HFFc6 (cell line): Measurements from ENCODE around the gene ACOT6. TPM values are rescaled to one million over a fixed set of nuclear protein-coding genes. Genes with fewer than 3 reads are reported as not detected.
A peak's percentile ranks its signal among the peaks of the same experiment; 100 is the strongest.
"Not testable (repeated sequence)": the region's sequence is repeated elsewhere in the genome, so short reads cannot be mapped to it uniquely, and the experiment has no call there.

ENCODE experiments used
- DNase-seq: peaks from one replicate; pipeline ENCODE4 v3.0.0-alpha.2; 2018
- H3K27ac Mint-ChIP-seq: 2 replicates; pipeline ENCODE4 v1.8.0; 2020; ENCODE audit warnings: mild to moderate bottlenecking, mixed read lengths
- H3K27me3 Mint-ChIP-seq: 2 replicates; pipeline ENCODE4 v1.8.0; 2021; ENCODE audit warnings: mild to moderate bottlenecking, moderate library complexity, mixed read lengths; ENCODE audit not compliant: insufficient read depth
- H3K36me3 Mint-ChIP-seq: 2 replicates; pipeline ENCODE4 v1.8.0; 2021; ENCODE audit warnings: low read depth, mixed read lengths
- H3K4me1 Mint-ChIP-seq: 2 replicates; pipeline ENCODE4 v1.8.0; 2020; ENCODE audit warnings: low read depth, mixed read lengths
- H3K4me3 Mint-ChIP-seq: 2 replicates; pipeline ENCODE4 v1.8.0; 2020; ENCODE audit warnings: mild to moderate bottlenecking, moderate library complexity, mixed read lengths
- H3K9me3 Mint-ChIP-seq: 2 replicates; pipeline ENCODE4 v1.8.0; 2020; ENCODE audit warnings: mild to moderate bottlenecking, mixed read lengths
- total RNA-seq, 6 experiments: library from RNA; stranded (reverse); fragmentation: NEBNext Ultra II Directional; extraction: Animal tissue kit (Norgen Biotek cat#: 25700); gene quantifications; 2 replicates in 1 of 6; 3 replicates in 5 of 6; pipeline ENCODE4 v1.2.3, GENCODE V29; 2021
- TF ChIP-seq, protein P1 (sequence below): fragments of 200-600 bp; sonication (generic); IDR thresholded peaks from 2 replicates; pipeline ENCODE4 v1.5.0; 2021; ENCODE audit warnings: antibody characterized with exemption, mild to moderate bottlenecking

The ACOT6 gene
- total RNA-seq, 6 experiments from 2014 or later = not detected

DNA sequence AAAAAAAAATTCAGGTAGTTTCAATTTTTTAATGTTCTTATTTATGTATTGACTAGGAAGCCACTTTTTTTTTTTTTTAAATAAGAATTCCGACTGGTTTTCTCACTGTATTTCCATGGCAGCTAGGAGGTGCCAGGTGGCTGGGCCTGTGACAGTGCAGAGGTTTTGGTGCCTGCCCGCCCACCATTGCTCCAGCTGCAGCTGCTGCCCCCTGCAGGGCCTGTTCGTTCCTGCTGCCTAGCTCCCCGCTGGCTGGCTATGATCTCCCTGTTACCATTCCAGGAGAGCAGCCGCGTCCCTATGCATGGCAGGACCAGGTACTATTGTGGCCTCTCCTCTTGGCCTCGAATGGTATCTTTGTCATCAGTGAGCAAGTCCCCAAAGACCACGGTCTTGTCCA lies 41.4 kb upstream of the ACOT6 start:
- not testable (repeated sequence) for H3K27me3 Mint-ChIP-seq, H3K4me3 Mint-ChIP-seq, H3K27ac Mint-ChIP-seq, H3K9me3 Mint-ChIP-seq
- H3K36me3 Mint-ChIP-seq = peaks cover 15% of the 10 kb centered on the region
- TF ChIP-seq, protein P1, sequence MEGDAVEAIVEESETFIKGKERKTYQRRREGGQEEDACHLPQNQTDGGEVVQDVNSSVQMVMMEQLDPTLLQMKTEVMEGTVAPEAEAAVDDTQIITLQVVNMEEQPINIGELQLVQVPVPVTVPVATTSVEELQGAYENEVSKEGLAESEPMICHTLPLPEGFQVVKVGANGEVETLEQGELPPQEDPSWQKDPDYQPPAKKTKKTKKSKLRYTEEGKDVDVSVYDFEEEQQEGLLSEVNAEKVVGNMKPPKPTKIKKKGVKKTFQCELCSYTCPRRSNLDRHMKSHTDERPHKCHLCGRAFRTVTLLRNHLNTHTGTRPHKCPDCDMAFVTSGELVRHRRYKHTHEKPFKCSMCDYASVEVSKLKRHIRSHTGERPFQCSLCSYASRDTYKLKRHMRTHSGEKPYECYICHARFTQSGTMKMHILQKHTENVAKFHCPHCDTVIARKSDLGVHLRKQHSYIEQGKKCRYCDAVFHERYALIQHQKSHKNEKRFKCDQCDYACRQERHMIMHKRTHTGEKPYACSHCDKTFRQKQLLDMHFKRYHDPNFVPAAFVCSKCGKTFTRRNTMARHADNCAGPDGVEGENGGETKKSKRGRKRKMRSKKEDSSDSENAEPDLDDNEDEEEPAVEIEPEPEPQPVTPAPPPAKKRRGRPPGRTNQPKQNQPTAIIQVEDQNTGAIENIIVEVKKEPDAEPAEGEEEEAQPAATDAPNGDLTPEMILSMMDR = peak; percentile 72
- peaks cover 28% of the 10 kb centered on the region for H3K4me1 Mint-ChIP-seq
- peak; percentile 19 for DNase-seq

DNA sequence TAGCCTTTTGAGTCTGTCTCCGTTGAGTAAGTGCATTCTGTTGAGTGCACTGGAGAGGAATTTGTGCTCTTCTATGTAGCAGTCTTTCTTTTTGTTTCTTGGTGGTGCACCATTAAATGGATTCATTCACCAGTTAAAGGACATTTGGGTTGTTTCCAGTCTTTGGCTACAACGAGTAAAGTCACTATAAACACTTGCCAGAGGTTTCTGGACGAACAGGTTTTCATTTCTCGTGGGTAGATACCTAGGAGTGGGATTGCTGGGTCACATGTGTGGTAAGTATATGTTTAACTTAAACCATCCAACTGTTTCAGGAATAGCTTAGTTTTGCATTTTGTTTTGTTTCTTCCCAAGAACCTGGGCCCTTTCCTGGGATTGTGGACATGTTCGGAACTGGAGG lies 39.3 kb upstream of the ACOT6 start:
- not testable (repeated sequence) for H3K4me3 Mint-ChIP-seq, H3K9me3 Mint-ChIP-seq, H3K27me3 Mint-ChIP-seq, H3K36me3 Mint-ChIP-seq, DNase-seq, H3K27ac Mint-ChIP-seq
- H3K4me1 Mint-ChIP-seq = peaks cover 18% of the 10 kb centered on the region

DNA sequence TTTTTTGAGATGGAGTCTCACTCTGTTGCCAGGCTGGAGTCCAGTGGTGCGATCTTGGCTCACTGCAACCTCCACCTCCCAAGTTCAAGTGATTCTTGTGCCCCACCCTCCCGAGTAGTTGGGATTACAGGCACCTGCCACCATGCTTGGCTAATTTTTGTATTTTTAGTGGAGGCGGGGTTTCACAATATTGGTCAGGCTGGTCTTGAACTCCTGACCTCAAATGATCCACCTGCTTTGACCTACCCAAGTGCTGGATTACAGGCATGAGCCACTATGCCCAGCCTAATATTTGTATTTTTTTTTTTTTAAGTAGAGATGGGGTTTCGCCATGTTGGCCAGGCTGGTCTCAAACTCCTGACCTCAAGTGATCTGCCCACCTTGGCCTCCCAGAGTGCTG lies 38.6 kb upstream of the ACOT6 start:
- H3K4me3 Mint-ChIP-seq, H3K9me3 Mint-ChIP-seq, DNase-seq, H3K27ac Mint-ChIP-seq, H3K27me3 Mint-ChIP-seq, H3K36me3 Mint-ChIP-seq: not testable (repeated sequence)
- peaks cover 10% of the 10 kb centered on the region for H3K4me1 Mint-ChIP-seq

DNA sequence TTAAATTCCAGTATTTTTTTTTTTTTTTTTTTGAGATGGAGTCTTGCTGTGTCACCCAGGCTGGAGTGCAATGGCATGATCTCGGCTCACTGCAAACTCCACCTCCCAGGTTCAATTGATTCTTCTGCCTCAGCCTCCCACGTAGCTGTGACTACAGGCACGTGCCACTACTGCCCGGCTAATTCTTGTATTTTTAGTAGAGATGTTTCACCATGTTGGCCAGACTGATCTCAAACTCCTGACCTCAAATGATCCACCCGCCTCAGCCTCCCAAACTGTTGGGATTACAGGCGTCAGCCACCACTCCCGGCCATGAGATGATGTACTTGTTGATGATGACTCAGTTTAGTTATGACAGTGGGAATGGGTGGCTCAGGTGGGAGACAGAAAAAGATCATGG lies 38.1 kb upstream of the ACOT6 start:
- H3K9me3 Mint-ChIP-seq, DNase-seq, H3K4me1 Mint-ChIP-seq, H3K4me3 Mint-ChIP-seq, H3K36me3 Mint-ChIP-seq, H3K27me3 Mint-ChIP-seq, H3K27ac Mint-ChIP-seq: not testable (repeated sequence)

DNA sequence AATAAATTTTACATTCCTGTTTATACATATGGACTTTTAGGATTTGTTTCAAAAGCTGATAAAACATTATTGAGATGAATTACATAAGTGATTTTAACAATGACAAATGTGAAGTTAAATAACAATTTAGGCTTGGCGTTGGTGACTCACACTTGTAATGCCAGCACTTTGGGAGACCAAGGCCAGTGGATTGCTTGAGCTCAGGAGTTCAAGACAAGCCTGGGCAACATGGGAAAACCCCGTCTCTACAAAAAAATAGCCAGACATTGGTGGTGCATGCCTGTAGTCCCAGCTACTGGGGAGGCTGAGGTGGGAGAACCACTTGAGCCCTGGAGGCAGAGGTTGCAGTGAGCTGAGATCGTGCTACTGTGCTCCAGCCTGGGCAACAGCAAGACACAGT lies 35.9 kb upstream of the ACOT6 start:
- no peak for DNase-seq
- no peak overlapping the region for H3K4me3 Mint-ChIP-seq
- TF ChIP-seq, protein P1 = no peak
- H3K27me3 Mint-ChIP-seq = 0 out of 2 replicates have a peak, but pooled peaks cover 2% of the 10 kb centered on the region
- peaks cover 6% of the 10 kb centered on the region for H3K36me3 Mint-ChIP-seq
- no peaks in the 10 kb centered on the region for H3K4me1 Mint-ChIP-seq
- no peak overlapping the region for H3K27ac Mint-ChIP-seq
- H3K9me3 Mint-ChIP-seq = no peaks in the 10 kb centered on the region

DNA sequence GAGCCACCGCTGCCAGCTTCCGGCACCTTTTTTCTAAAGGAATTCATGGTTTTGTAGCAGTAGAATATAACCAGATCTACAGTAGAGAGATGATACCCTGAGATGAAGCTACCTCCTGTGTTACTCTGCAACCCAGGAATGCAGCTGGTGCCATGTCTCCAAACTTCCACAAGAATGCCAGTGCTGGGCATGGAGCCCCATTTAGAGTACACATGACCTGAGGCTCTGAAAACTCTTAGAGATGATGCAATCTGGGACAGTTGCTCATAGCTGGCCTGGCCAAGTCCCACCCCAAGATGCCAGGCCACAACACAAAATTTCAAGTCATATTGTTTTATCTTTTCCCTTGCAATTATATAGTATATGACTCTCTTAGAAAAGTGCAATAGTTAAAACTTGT lies 35.1 kb upstream of the ACOT6 start:
- not testable (repeated sequence) for H3K27me3 Mint-ChIP-seq, DNase-seq, H3K27ac Mint-ChIP-seq, H3K4me3 Mint-ChIP-seq, H3K4me1 Mint-ChIP-seq, H3K9me3 Mint-ChIP-seq, H3K36me3 Mint-ChIP-seq

DNA sequence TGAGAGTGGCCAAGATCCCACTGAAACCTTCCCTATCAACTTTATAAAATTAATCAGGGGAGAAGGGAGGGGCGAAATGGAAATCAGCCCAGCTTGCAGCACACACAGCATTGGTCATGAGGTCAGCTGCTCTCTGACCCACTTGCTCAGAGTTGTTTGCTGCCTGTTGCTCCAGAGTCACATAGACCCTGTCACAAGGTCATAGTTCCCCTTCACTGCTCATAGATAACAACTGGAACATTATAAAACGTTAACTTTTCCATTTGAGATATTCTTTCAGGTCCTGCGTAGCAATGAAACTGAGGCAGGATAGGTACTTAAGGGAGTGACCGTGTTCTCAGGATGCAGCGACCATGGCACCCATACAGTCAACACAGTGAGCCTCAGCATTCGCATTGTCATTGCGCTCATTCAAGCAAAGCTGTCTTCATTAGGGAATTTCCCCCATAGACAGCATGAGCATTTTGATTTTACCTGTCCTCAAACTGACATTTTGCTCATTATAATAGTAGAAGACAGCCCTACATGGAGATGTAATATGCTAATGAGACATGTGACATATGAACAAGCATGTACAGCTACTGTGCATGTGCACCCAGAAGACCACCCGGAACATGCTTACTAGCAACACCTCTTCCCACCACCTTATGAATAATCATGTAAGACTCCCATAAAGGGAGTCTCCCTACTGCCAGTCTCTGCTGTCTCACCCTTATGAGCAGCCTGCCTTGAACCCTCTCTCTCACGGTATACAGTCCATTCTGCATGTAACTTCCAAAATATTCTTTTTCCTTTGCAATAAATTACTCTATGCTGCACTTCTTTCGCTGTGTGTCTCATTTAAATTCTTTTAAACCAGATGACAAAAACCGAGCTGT lies 30.0 kb upstream of the ACOT6 start:
- not testable (repeated sequence) for H3K36me3 Mint-ChIP-seq, H3K27ac Mint-ChIP-seq, DNase-seq, H3K4me3 Mint-ChIP-seq, H3K4me1 Mint-ChIP-seq, H3K27me3 Mint-ChIP-seq, H3K9me3 Mint-ChIP-seq

DNA sequence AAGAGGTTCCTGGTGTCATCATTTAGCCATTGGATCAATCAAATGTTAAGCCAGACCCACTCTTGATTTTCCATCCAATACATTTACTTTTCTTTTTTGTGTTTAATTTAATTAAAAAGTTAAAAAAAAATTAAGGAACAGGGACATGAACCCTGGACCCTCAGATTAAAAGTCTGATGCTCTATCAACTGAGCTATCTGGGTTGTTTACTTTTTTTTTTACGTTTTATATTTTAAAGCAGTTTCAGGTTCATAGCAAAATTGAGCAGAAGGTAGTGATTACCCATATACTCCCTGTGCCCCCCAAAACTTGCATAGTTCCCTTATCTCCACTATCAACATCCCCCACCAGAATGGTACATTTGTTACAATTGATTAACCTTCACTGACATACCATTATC lies 23.6 kb upstream of the ACOT6 start:
- Mint-ChIP-seq H3K4me3 (no peak overlapping the region), H3K4me1 (no peaks in the 10 kb centered on the region), H3K9me3 (peaks cover 5% of the 10 kb centered on the region; the same call in 1 of the 2 replicates), H3K27me3 (peaks cover 11% of the 10 kb centered on the region; the same call in 1 of the 2 replicates), H3K36me3 (no peaks in the 10 kb centered on the region; the same call in 1 of the 2 replicates), H3K27ac (no peak overlapping the region)
- TF ChIP-seq, protein P1 = no peak
- DNase-seq = no peak
